Measurements from ENCODE around the gene PILRA. TPM values are rescaled to one million over a fixed set of nuclear protein-coding genes. Genes with fewer than 3 reads are reported as not detected.
"Not testable (repeated sequence)": the region's sequence is repeated elsewhere in the genome, so short reads cannot be mapped to it uniquely, and the experiment has no call there.

The PILRA gene
- total RNA-seq, 4 donors from 2014 or later: 3.3 to 8.8 (median 5.4) TPM

GRCh38 chr7:100437150-100438100 lies 64.1 kb downstream of the PILRA start:
- no peaks in the 10 kb centered on the region for H3K27me3 ChIP-seq
- DNase-seq (ENCODE audit: extremely low spot score): no peak
- TF ChIP-seq POLR2AphosphoS5 (IDR thresholded peaks at IDR 0.05) (no peak), POLR2A (IDR thresholded peaks at IDR 0.05; ENCODE audit: low read depth) (no peak), CTCF (IDR thresholded peaks at IDR 0.05) (no peak), EP300 (IDR thresholded peaks at IDR 0.05) (no peak)
- H3K36me3 ChIP-seq: peaks cover 8 to 24% (median 23%) of the 10 kb centered on the region in 4 donors
- no peaks in the 10 kb centered on the region for H3K9me3 ChIP-seq
- 87% methylated on average over 28 of the region's 28 CpGs for WGBS
- H3K4me3 ChIP-seq: peak overlapping the region; percentile 77 to 92 (median 88)
- intact Hi-C loops (cut with DNase I): no loop called here
- peaks cover 14 to 40% (median 33%) of the 10 kb centered on the region in 4 donors for H3K4me1 ChIP-seq
- peak overlapping the region; percentile 93 to 96 (median 95) for H3K27ac ChIP-seq (replicated peaks in 1 of 4)

GRCh38 chr7:100438172-100438571 lies 64.9 kb downstream of the PILRA start:
- TF ChIP-seq EP300 (IDR thresholded peaks at IDR 0.05) (no peak), POLR2AphosphoS5 (IDR thresholded peaks at IDR 0.05) (no peak), POLR2A (IDR thresholded peaks at IDR 0.05; ENCODE audit: low read depth) (no peak), CTCF (IDR thresholded peaks at IDR 0.05) (no peak)
- WGBS: 57% methylated on average over 2 of the region's 2 CpGs
- no peak for DNase-seq (ENCODE audit: extremely low spot score)
- H3K27me3 ChIP-seq: no peaks in the 10 kb centered on the region
- intact Hi-C loops (cut with DNase I): no loop called here
- H3K36me3 ChIP-seq: peaks cover 8 to 17% (median 16%) of the 10 kb centered on the region in 4 donors
- H3K4me3 ChIP-seq: no peak overlapping the region
- H3K9me3 ChIP-seq: no peaks in the 10 kb centered on the region
- H3K4me1 ChIP-seq: peaks cover 11 to 32% (median 26%) of the 10 kb centered on the region in 4 donors
- peak overlapping the region in 2 of 4 donors; percentile 96 for H3K27ac ChIP-seq (replicated peaks in 1 of 4)

GRCh38 chr7:100438731-100439130 lies 65.4 kb downstream of the PILRA start:
- DNase-seq (ENCODE audit: extremely low spot score): not testable (repeated sequence)
- 91% methylated on average over 8 of the region's 8 CpGs for WGBS

GRCh38 chr7:100439244-100439643 lies 66.0 kb downstream of the PILRA start:
- DNase-seq (ENCODE audit: extremely low spot score); intact Hi-C loops (cut with DNase I): not testable (repeated sequence)
- WGBS: 91% methylated on average over 7 of the region's 7 CpGs

More at GRCh38 chr7:100438731-100439130, 65.4 kb downstream of the PILRA start:
- Histone ChIP-seq H3K4me1 (peaks cover 13 to 27% (median 21%) of the 10 kb centered on the region in 4 donors), H3K36me3 (peaks cover 8 to 11% (median 11%) of the 10 kb centered on the region in 4 donors)
- intact Hi-C loops (cut with DNase I); H3K27me3 ChIP-seq; H3K27ac ChIP-seq (replicated peaks in 1 of 4); H3K4me3 ChIP-seq; H3K9me3 ChIP-seq: not testable (repeated sequence)

GRCh38 chr7:100441641-100442535 lies 68.6 kb downstream of the PILRA start:
- H3K4me1 ChIP-seq: peaks cover 2 to 25% (median 18%) of the 10 kb centered on the region in 4 donors
- no peak overlapping the region for H3K27ac ChIP-seq (replicated peaks in 1 of 4)
- no peak for TF ChIP-seq EP300 (IDR thresholded peaks at IDR 0.05)
- TF ChIP-seq CTCF (IDR thresholded peaks at IDR 0.05): no peak
- TF ChIP-seq POLR2A (IDR thresholded peaks at IDR 0.05; ENCODE audit: low read depth): no peak
- TF ChIP-seq POLR2AphosphoS5 (IDR thresholded peaks at IDR 0.05): no peak
- DNase-seq (ENCODE audit: extremely low spot score): no peak
- no peak overlapping the region for H3K4me3 ChIP-seq
- no peaks in the 10 kb centered on the region for H3K36me3 ChIP-seq
- no peaks in the 10 kb centered on the region for H3K9me3 ChIP-seq
- no peaks in the 10 kb centered on the region for H3K27me3 ChIP-seq
- intact Hi-C loops (cut with DNase I): no loop called here
- 91% methylated on average over 11 of the region's 11 CpGs for WGBS

More at GRCh38 chr7:100439244-100439643, 66.0 kb downstream of the PILRA start:
- not testable (repeated sequence) for H3K27ac ChIP-seq (replicated peaks in 1 of 4); H3K27me3 ChIP-seq; H3K4me3 ChIP-seq; H3K9me3 ChIP-seq; H3K36me3 ChIP-seq
- peaks cover 15 to 25% (median 20%) of the 10 kb centered on the region in 4 donors for H3K4me1 ChIP-seq

All from esophagus muscularis mucosa (tissue), 4 donors.